Large intestine (tissue), 3 donors: ENCODE data around the gene RTN4RL1. TPM values are rescaled to one million over a fixed set of nuclear protein-coding genes. Genes with fewer than 3 reads are reported as not detected.

ENCODE experiments used
- DNase-seq, 2 donors: peaks; one replicate each; pipeline versions ENCODE4 v3.0.0 to v3.0.0-alpha.2; 2013
- H3K27ac ChIP-seq: one replicate; pipeline ENCODE4 v1.5.1; 2013; ENCODE audit warnings: low read length
- H3K27me3 ChIP-seq: 2 replicates; pipeline ENCODE4 v1.6.1; 2013; ENCODE audit warnings: low read length; ENCODE audit not compliant: control insufficient read depth, insufficient read depth
- H3K36me3 ChIP-seq: 2 replicates; pipeline ENCODE4 v1.6.1; 2013; ENCODE audit warnings: low read length; ENCODE audit not compliant: control insufficient read depth, insufficient read depth
- H3K4me1 ChIP-seq: one replicate; pipeline ENCODE4 v1.6.1; 2013; ENCODE audit warnings: low read length; ENCODE audit not compliant: control insufficient read depth, insufficient read depth
- H3K4me3 ChIP-seq: one replicate; pipeline ENCODE4 v1.5.1; 2013; ENCODE audit warnings: low read length
- H3K9me3 ChIP-seq: one replicate; pipeline ENCODE4 v1.6.1; 2013; ENCODE audit warnings: mild to moderate bottlenecking, low read depth, low read length, moderate library complexity; ENCODE audit not compliant: control insufficient read depth
- WGBS: methylation state at CpG from one replicate; pipeline ENCODE4 v1.1.5; 2013; ENCODE audit warnings: low lambda C conversion rate; ENCODE audit not compliant: insufficient coverage; 5-methylcytosine and 5-hydroxymethylcytosine counted together
- polyA plus RNA-seq: library from polyadenylated mRNA; unstranded; fragments of 120-200 nt; gene quantifications from one replicate; pipeline ENCODE4 v1.2.1, GENCODE V29; 2013

RTN4RL1 gene
- polyA plus RNA-seq, 1 donor, result 0.45 TPM

GRCh38 chr17:1916963-1917715 lies 108.0 kb downstream of the RTN4RL1 start:
- H3K36me3 ChIP-seq, result no peaks in the 10 kb centered on the region
- peaks cover 5% of the 10 kb centered on the region for H3K4me1 ChIP-seq
- H3K9me3 ChIP-seq, result peaks cover 2% of the 10 kb centered on the region
- peaks cover 51% of the 10 kb centered on the region for H3K27me3 ChIP-seq
- WGBS, result no CpG with 5 or more reads among the region's 29 CpGs
- H3K27ac ChIP-seq, result no peak overlapping the region
- peak in 1 of 2 donors; percentile 37 for DNase-seq
- H3K4me3 ChIP-seq, result no peak overlapping the region

DNA sequence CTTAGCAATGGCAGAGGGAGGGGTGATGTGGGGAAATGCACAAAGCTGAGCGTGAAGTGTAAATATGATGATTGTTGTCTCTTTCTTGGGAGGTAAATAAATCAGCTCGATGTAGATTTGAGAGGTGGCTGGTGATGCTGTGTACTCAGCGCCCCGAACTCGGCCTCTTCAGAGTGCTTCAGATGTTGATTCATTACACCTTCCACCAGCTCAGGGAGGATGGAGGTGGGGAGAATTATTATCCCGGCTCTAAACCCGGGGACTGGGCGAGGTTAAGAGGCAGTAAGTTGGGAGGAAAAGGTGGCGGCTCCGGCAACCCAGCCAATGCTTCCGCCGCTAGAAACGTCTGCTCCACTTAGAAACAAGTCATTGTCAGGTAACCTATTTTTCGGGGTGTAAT lies 108.8 kb downstream of the RTN4RL1 start:
- WGBS, result no CpG with 5 or more reads among the region's 14 CpGs
- peaks cover 2% of the 10 kb centered on the region for H3K9me3 ChIP-seq
- H3K27ac ChIP-seq, result no peak overlapping the region
- no peak for DNase-seq
- peaks cover 5% of the 10 kb centered on the region for H3K4me1 ChIP-seq
- peaks cover 58% of the 10 kb centered on the region for H3K27me3 ChIP-seq
- no peak overlapping the region for H3K4me3 ChIP-seq
- no peaks in the 10 kb centered on the region for H3K36me3 ChIP-seq

DNA sequence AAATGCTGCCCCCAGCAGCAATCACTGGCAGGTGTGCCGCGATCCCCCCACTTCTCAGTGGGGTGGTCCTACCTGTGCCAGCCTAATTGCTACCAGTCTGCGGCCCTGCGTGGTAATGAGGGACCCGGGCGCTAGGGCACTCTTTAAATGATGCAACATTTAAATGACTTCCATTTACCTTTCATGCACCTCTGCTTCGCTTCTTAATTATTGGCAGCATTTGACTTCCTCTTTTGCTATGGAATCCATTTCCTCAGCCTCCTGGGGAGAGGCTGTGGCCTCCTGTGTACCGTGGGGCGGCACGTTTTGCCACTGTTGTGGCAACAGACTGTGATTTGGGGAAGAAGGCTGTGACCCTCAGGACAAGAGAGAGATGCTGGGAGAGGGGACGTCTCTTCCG lies 109.2 kb downstream of the RTN4RL1 start:
- Histone ChIP-seq H3K4me3 (no peak overlapping the region), H3K9me3 (peaks cover 2% of the 10 kb centered on the region), H3K27me3 (peaks cover 62% of the 10 kb centered on the region), H3K4me1 (peaks cover 5% of the 10 kb centered on the region), H3K27ac (no peak overlapping the region), H3K36me3 (no peaks in the 10 kb centered on the region)
- 93% methylated on average over 4 of the region's 12 CpGs for WGBS
- DNase-seq, result no peak

DNA sequence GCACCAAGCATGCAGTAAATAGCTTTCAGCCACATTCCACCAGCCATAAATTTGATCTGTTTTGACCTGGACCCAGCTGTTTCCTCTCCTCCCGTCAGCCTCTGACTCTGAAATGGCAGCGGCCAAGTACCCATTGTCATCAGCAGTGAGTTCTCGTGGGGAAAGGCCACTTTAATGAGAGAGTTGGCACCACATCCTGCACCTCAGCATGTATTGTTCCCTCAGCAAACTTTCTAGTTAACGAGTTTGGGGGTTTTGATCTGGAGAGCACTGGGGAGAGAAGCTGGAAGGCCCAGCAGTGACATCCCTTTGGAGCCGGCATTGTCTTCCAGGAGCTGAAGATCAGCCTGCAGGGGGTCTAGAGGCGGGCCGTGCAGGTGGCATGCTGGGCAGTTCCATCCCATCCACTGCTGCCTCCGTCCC lies 110.5 kb downstream of the RTN4RL1 start:
- H3K36me3 ChIP-seq, result no peaks in the 10 kb centered on the region
- H3K9me3 ChIP-seq, result peaks cover 2% of the 10 kb centered on the region
- no CpG with 5 or more reads among the region's 8 CpGs for WGBS
- H3K4me1 ChIP-seq, result peaks cover 5% of the 10 kb centered on the region
- H3K27me3 ChIP-seq, result peaks cover 74% of the 10 kb centered on the region
- no peak overlapping the region for H3K4me3 ChIP-seq
- no peak for DNase-seq
- no peak overlapping the region for H3K27ac ChIP-seq

- Histone ChIP-seq H3K4me1 (peaks cover 5% of the 10 kb centered on the region), H3K4me3 (no peak overlapping the region), H3K27me3 (peaks cover 77% of the 10 kb centered on the region), H3K9me3 (peaks cover 2% of the 10 kb centered on the region), H3K27ac (no peak overlapping the region), H3K36me3 (no peaks in the 10 kb centered on the region)
- 67% methylated on average over 5 of the region's 14 CpGs for WGBS
- DNase-seq, result no peak
Observed at GRCh38 chr17:1913702-1914101, 111.4 kb downstream of the RTN4RL1 start.

- H3K27me3 ChIP-seq, result peaks cover 89% of the 10 kb centered on the region
- H3K4me3 ChIP-seq, result no peak overlapping the region
- WGBS, result no CpG with 5 or more reads among the region's 7 CpGs
- peaks cover 4% of the 10 kb centered on the region for H3K9me3 ChIP-seq
- DNase-seq, result no peak
- H3K4me1 ChIP-seq, result peaks cover 5% of the 10 kb centered on the region
- no peaks in the 10 kb centered on the region for H3K36me3 ChIP-seq
- no peak overlapping the region for H3K27ac ChIP-seq
Observed at GRCh38 chr17:1912146-1912545, 113.0 kb downstream of the RTN4RL1 start.

DNA sequence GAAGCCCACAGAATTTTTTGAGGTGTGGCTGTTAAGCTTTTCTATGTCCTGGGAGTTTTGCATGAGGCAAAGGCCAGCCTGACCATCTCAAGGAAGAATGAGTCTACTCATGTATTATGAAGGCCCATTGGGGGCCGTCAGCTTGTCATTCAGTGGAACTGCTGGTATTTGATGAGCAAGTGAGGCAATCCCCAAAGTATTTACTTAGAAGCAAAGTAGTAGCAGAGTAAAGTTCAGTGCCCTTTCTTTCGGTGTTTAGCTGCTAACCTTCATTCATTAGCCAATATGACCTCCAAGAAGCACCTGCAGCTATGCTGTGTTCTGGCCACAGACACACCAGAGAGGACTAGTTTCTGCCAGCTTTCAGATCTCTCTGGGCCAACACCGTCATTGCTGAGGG lies 115.1 kb downstream of the RTN4RL1 start:
- Histone ChIP-seq H3K9me3 (peaks cover 4% of the 10 kb centered on the region), H3K4me3 (no peak overlapping the region), H3K36me3 (no peaks in the 10 kb centered on the region), H3K27ac (no peak overlapping the region), H3K4me1 (peaks cover 5% of the 10 kb centered on the region), H3K27me3 (peaks cover 89% of the 10 kb centered on the region)
- no peak for DNase-seq
- WGBS, result no CpG with 5 or more reads among the region's 3 CpGs

- no peaks in the 10 kb centered on the region for H3K36me3 ChIP-seq
- peak overlapping the region; percentile 20 for H3K4me3 ChIP-seq
- no CpG with 5 or more reads among the region's 22 CpGs for WGBS
- H3K4me1 ChIP-seq, result peaks cover 6% of the 10 kb centered on the region
- peak; percentile 56 for DNase-seq
- peaks cover 4% of the 10 kb centered on the region for H3K9me3 ChIP-seq
- peaks cover 90% of the 10 kb centered on the region for H3K27me3 ChIP-seq
- no peak overlapping the region for H3K27ac ChIP-seq
Observed at GRCh38 chr17:1908699-1909309, 116.3 kb downstream of the RTN4RL1 start.

DNA sequence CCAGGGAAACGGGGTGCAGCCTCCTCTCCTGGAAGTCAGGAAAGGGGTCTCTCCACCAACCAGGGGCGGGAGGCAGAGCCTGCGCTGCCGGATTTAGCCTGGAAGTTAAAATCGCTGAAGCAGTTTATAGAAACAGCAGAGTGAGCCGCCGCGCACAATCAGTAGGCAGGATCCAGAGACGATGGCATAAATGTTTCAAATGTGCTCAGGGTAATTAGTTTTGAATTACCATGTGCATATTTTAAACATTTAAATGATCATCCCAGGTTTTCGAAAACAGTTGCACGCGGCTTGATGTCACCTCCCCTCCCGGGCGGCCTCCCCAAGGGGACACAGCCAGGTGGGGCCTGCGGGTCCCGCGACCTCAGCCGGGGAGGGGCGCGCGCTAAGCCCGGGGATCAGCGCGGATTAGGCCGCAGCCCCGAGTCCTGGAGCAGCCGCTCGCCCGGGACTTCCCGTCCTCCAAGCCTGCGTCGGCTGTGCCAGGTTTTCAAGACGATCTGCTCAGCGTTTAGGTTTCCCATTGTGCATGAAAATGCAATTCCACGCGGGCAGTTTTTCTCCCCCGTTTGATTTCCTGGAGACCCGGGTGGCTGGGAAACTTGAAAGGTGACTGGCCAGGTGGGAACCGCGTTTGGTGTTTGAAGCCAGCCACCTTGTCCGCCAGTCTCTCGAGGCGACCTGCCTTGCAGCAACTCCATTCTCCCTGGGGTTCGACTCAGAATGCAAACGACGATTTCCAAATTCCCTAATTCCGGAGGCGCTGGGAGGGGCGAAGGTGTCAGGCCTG lies 117.0 kb downstream of the RTN4RL1 start:
- H3K27ac ChIP-seq, result no peak overlapping the region
- no peaks in the 10 kb centered on the region for H3K36me3 ChIP-seq
- no peak for DNase-seq
- WGBS, result 4% methylated on average over 5 of the region's 49 CpGs
- peaks cover 4% of the 10 kb centered on the region for H3K9me3 ChIP-seq
- peak overlapping the region; percentile 20 for H3K4me3 ChIP-seq
- peaks cover 86% of the 10 kb centered on the region for H3K27me3 ChIP-seq
- H3K4me1 ChIP-seq, result peaks cover 6% of the 10 kb centered on the region

- DNase-seq, result no peak
- Histone ChIP-seq H3K27ac (no peak overlapping the region), H3K27me3 (peaks cover 81% of the 10 kb centered on the region), H3K9me3 (peaks cover 4% of the 10 kb centered on the region), H3K36me3 (no peaks in the 10 kb centered on the region), H3K4me3 (no peak overlapping the region), H3K4me1 (peaks cover 6% of the 10 kb centered on the region)
- no CpG with 5 or more reads among the region's 17 CpGs for WGBS
Observed at GRCh38 chr17:1907216-1907631, 117.9 kb downstream of the RTN4RL1 start.
